AG08396 (cell line): ENCODE data around the gene GCKR.
"Not testable (repeated sequence)": the region's sequence is repeated elsewhere in the genome, so short reads cannot be mapped to it uniquely, and the experiment has no call there.

Source experiments
- DNase-seq: peaks from one replicate; pipeline ENCODE4 v3.0.0; 2012; ENCODE audit warnings: low spot score, mixed read lengths

GCKR gene

DNA sequence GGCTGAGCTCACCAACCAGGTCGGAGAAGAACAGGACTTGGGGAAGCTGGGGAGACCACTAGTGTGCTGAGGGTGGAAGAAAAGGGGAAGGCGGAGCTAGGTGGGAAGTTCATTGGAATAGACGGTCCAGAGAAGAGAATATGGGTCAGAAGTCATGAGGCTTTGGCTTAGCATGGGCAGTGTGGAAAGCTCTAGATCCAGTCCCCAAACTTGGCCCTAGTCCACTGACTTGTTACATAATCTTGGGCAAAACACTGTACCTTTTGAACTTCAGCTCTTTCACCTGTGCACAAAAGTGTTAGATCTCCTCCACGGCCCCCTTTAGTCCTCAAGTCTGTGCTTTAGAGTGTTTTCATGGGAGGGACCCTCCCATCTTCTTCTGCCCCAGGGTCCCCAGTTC is 10.7 kb downstream of the GCKR start:
- DNase-seq = no peak

- DNase-seq = no peak
Measured at GRCh38 chr2:27509326-27509725, 12.7 kb downstream of the GCKR start.

GRCh38 chr2:27518113-27518781 is 21.6 kb downstream of the GCKR start:
- no peak for DNase-seq

DNA sequence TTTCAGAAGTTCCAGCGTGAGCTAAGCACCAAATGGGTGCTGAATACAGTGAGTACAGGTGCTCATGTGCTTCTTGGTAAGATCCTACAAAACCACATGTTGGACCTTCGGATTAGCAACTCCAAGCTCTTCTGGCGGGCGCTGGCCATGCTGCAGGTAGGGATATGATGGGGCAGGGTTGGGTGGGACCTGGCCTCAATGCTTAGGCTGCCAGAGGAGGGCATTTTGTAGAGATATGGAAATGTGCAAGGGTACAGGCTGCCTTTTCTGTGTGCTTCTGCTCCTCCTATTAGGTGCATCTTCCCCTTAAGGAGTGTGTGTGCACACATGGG is 22.1 kb downstream of the GCKR start:
- no peak for DNase-seq

DNA sequence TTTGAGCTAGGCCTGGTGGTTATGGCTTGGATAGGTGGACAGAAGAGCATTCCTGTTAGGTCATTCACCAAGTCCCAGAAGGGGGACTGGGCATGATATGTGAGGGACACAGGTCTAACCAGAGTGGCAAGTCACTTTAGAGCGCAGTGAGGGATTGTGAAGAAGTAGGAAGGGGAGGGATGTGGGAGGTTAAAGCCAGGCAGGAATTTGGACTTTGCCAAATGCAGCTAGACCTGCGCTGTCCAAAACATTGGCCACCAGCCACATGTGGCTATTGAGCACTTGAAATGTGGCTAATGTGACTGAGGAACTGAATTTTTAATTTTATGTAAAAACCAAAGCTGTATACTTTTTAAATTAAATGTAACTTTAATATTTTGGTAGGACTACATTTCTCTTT is 23.7 kb downstream of the GCKR start:
- no peak for DNase-seq

GRCh38 chr2:27522400-27522945 is 25.8 kb downstream of the GCKR start:
- no peak for DNase-seq

DNA sequence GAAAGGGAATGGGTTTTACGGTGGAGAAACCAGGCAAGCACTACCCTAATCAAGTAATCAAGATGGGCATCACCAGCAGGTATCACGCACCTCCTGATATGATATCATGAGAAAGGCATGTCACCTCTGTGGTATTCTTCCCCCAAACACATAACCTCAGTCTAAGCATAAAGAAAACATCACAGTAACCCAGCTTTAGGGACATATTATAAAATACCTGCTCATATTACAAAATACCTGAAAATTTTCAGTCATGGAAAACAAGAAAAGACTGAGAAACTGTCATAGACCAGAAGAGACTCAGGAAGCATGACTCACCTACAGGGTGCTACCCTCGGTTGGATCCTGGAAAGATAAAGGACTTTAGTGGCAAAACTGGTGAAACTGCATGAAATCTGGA is 30.5 kb downstream of the GCKR start:
- DNase-seq = no peak

GRCh38 chr2:27531983-27532382 is 35.3 kb downstream of the GCKR start:
- DNase-seq = no peak

DNA sequence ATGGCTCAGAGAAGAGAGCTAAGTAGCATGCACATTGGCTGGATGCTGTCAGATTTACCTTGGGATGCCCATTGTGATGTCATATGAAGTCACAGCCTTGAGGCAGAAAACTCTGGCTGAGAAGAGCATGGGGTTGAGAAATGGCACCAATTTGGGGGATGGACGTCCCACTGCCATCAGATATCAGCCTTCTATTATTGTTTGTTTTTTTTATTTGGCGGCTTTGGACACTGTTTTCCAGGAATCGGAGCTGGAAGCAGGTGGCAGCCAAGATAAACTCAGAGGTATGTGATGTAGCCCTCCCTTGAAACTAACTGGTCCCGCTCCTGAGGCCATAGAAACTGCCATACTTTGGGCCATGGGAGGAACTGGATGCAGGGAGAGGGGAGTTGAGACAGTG is 40.6 kb downstream of the GCKR start:
- DNase-seq = no peak

DNA sequence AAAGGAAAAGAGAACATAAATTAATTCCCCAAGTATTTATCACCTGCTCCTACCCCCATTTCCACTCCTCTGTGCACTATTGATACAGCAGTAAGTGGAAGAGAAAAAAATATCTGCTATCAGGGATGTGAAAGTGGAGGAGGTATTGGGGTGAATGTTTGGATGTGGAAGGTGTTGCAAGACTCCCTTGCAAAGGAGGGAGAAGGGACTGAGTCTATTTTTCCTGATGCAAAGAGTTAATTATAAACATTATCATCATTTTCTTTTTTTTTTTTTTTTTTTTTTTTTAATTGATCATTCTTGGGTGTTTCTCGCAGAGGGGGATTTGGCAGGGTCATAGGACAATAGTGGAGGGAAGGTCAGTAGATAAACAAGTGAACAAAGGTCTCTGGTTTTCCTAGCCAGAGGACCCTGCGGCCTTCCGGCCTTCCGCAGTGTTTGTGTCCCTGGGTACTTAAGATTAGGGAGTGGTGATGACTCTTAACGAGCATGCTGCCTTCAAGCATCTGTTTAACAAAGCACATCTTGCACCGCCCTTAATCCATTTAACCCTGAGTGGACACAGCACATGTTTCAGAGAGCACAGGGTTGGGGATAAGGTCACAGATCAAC is 42.3 kb downstream of the GCKR start:
- not testable (repeated sequence) for DNase-seq

GRCh38 chr2:27539649-27540048 is 43.0 kb downstream of the GCKR start:
- not testable (repeated sequence) for DNase-seq

DNA sequence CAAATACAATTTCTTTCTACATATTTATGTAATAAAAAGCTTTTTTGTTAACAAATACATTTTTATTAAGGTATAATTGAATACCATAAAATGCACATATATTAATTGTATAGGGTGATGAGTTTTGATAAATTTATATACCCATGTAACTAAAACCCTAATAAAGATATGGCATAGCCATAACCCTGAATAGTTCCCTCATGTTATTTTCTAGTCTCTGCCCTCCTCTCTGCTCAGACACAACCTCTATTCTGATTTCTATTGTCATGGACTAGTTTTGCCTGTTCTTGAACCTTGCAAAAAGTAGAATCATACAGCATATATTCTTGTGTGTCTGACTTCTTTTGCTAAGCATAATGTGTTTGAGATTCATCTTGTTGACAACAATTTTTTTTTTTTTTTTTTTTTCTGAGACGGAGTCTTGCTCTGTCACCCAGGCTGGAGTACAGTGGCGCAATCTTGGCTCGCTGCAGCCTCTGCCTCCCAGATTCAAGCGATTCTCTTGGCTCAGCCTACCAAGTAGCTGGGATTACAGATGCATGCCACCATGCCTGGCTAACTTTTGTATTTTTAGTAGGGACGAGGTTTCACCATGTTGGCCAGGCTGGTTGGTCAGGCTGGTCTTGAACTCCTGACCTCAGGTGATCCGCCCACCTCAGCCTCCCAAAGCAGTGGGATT is 47.6 kb downstream of the GCKR start:
- no peak for DNase-seq

DNA sequence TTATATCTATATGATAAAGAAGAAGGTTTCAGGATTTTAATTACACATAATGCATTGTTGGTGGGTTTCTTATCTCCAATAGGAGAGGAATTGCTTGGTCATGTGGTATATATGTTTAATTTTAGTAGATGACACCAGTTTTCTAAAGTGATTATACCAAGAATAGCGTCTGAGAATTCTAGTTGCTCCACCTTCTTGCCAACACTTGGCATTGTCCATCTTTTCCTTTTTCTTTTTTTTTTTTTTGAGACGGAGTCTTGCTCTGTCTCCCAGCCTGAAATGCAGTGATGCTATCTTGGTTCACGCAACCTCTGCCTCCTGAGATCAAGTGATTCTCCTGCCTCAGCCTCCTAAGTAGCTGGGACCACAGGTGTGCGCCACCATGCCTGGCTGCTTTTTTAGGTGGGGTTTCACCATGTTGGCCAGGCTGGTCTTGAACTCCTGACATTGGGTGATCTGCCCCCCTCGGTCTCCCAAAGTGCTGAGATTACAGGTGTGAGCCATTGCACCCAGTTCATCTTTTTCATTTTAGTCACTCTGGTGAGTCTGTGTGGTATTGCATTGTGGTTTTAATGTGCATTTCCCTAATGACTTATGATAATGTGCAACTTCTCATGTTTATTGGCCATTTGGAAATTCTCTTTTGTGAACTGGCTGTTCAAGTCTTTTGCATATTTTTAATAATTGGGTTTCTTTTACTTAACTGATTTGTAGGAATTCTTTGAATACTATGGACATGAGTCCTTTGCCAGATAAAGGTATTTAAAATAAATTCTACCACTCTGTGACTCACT is 48.9 kb downstream of the GCKR start:
- DNase-seq = peak; percentile 47

DNA sequence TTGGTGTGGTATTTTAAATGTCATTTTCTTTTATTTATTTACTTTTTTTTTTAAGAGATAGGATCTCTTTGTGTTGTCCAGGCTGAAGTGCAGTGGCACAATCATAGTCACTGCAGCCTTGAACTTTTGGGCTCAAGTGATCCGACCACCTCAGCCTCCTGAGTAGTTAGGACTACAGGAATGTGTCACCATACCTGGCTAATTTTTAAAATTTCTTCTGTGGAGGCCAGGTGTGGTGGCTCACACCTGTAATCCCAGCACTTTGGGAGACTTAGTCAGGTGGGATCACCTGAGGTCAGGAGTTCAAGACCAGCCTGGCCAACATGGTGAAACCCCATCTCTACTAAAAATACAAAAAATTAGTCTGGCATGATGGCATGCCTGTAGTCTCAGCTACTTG is 52.7 kb downstream of the GCKR start:
- DNase-seq = no peak

DNA sequence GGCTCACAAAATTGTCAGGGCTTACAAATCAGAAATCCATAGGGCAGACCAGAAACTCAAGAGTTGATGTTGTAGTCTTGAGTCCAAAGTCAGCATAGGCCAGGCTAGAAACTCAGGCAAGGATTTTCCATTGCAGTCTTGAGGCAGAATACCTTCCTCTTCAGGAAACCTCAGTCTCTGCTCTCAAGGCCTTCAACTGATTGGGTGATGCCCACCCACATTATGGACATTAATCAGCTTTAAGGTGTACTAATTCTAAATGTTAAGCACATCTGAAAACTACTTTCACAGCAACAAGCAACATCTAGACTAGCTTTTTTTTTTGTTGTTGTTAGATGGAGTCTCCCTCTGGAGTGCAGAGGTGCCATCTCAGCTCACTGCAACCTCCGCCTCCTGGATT is 54.9 kb downstream of the GCKR start:
- DNase-seq = no peak

GRCh38 chr2:27552941-27553340 is 56.3 kb downstream of the GCKR start:
- DNase-seq = no peak

DNA sequence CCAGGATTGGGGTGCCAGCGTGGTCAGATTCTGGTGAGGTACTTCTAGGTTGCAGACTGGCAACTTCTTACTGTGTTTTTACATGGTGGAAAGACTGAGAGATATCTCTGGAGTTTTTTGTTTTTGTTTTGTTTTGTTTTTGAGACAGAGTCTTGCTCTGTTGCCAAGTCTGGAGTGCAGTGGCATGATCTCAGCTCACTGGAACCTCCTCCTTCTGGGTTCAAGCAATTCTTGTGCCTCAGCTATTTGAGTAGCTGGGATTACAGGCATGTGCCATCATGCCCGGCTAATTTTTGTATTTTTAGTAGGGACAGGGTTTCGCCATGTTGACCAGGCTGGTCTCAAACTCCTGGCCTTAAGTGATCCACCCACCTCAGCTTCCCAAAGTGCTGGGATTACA is 57.8 kb downstream of the GCKR start:
- not testable (repeated sequence) for DNase-seq

GRCh38 chr2:27559228-27559627 is 62.6 kb downstream of the GCKR start:
- no peak for DNase-seq

GRCh38 chr2:27561060-27561459 is 64.4 kb downstream of the GCKR start:
- DNase-seq = no peak

DNA sequence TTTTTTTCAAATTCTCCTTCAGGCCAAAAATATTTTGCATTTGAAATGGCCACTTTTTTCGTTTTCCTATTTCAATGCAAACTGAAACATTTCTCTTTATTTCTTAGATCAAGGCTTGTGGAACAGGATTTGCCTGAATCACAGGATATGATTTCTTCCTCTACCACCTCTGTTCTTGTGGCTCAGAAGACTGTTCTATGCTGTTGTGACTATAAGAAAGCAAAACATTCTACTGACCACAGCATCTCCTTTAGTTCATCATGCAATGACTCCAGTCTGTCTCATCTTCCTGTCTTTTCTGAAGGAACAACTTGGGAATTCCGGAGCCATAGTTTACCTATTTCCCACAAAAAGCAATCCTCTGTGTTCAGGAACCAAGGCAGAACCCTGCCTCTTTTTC is 70.0 kb downstream of the GCKR start:
- peak; percentile 62 for DNase-seq

- DNase-seq = no peak
Measured at GRCh38 chr2:27569398-27569797, 72.8 kb downstream of the GCKR start.

DNA sequence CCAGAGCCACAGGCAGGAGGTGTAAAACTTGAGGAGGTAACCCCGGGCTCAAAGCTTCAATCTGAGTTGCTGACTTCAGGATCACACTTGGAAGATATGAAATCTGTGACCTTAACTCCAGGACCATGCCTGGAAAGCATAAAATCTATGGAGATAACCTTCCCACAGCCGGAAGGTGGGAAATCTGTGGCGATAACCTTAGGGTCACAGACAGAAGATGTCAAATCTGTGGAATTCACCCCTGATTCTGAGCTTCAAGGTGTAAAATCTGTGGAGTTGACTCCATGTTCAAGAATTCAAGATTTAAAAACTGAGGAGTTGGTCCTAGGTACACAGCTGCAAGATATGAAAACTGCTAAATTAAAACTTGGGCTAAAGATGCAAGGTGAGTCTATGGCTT is 74.6 kb downstream of the GCKR start:
- DNase-seq = no peak

DNA sequence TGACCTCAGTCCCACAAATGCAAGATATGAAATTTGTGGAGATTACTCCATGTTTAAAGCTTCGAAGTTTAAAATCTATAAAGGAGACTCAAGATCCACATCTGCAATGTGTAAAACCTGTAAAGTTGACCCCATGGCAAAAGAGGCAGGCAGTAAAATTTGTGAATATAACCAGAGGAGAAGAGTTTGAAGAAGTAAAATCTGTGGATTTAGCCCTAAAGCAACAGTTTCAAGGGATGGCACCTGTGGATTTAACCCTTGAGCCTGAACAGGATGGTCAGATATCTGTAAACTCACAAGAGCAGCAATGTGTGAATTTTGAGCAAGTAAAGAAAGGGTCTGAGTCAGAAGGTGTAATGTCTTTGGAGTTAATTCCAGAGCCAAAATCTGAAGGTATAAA is 75.0 kb downstream of the GCKR start:
- DNase-seq = no peak
